Motor neuron (in vitro differentiated cells): ENCODE results near the gene SCRT2. TPM values are rescaled to one million over a fixed set of nuclear protein-coding genes. Genes with fewer than 3 reads are reported as not detected.

Experiments
- ATAC-seq, 8 experiments: fragments of 200-7000 bp; cut with Tn5 transposase; replicated peaks in 6 of 8; 2 replicates each; pipeline ENCODE4 v1.8.0; 2021; ENCODE audit warnings: mild to moderate bottlenecking in 8 of 8, moderate library complexity in 8 of 8
- H3K27ac ChIP-seq, 2 donors: fragments of 250-450 bp; sonication (Bioruptor Pico); 2 replicates each; pipeline ENCODE4 v1.9.0; 2021; ENCODE audit warnings: antibody characterized with exemption in 2 of 2, mild to moderate bottlenecking in 2 of 2, moderate library complexity in 1 of 2
- H3K4me1 ChIP-seq, 2 donors: fragments of 250-450 bp; sonication (Bioruptor Pico); replicated peaks in 1 of 2; 2 replicates each; pipeline ENCODE4 v1.6.1; 2021; ENCODE audit warnings: antibody characterized with exemption in 2 of 2, mild to moderate bottlenecking in 2 of 2, moderate library complexity in 1 of 2
- H3K4me3 ChIP-seq, 5 donors: fragments of 250-450 bp; sonication (Bioruptor Pico); 2 replicates each; pipeline ENCODE4 v1.9.0; 2021; ENCODE audit warnings: antibody characterized with exemption in 5 of 5, mild to moderate bottlenecking in 5 of 5, moderate library complexity in 4 of 5
- WGBS, 10 experiments: fragments of 450-650 bp; shearing (Covaris generic); methylation state at CpG; one replicate each; pipeline ENCODE4 v1.0.0; 2022; 5-methylcytosine and 5-hydroxymethylcytosine counted together
- in situ Hi-C, 9 experiments: fragments of 400-800 bp; cut with MboI; loops; one replicate each; pipeline ENCODE4 v1.15.0; 2021; ENCODE audit warnings: low sequenced_read_pairs in 9 of 9, low pct_unique_long_range_greater_than_20kb in 2 of 9; ENCODE audit not compliant: unreplicated experiment in 9 of 9
- total RNA-seq, 8 experiments: library from RNA; unstranded; fragments of 300-600 nt; gene quantifications; 2 replicates each; pipeline versions ENCODE4 v1.2.3 to v1.2.4, GENCODE V29; 2022

The SCRT2 gene
- total RNA-seq, 8 experiments from 2014 or later: 0.29 to 11.0 (median 4.2) TPM; not detected in 1

- WGBS, 10 experiments: no CpG with 5 or more reads among the region's 65 CpGs
- ATAC-seq: peak in 6 of 8 experiments; percentile 35 to 92 (median 90)
- Histone ChIP-seq H3K27ac (peak overlapping the region; percentile 36 to 57), H3K4me3 (peak overlapping the region in 4 of 5 donors; percentile 23 to 37 (median 28)), H3K4me1 (peaks cover 27% of the 10 kb centered on the region in 2 donors)
- in situ Hi-C loops: no loop called here
These were observed 34.6 kb upstream of the SCRT2 start for GRCh38 chr20:709991-710779.

GRCh38 chr20:709423-709822 lies 33.8 kb upstream of the SCRT2 start:
- Histone ChIP-seq H3K4me1 (peaks cover 27% of the 10 kb centered on the region in 2 donors), H3K4me3 (peak overlapping the region in 2 of 5 donors; percentile 23 to 30), H3K27ac (no peak overlapping the region)
- in situ Hi-C loops: no loop called here
- 20 to 69% (median 50%) methylated on average over 1 to 13 of the region's 20 CpGs; no CpG with 5 or more reads in 3 of the 10 experiments for WGBS, 10 experiments
- ATAC-seq: peak in 4 of 8 experiments; percentile 4 to 33 (median 15)

GRCh38 chr20:708956-709355 lies 33.4 kb upstream of the SCRT2 start:
- Histone ChIP-seq H3K4me1 (peaks cover 27% of the 10 kb centered on the region in 2 donors), H3K4me3 (no peak overlapping the region), H3K27ac (no peak overlapping the region)
- in situ Hi-C loops: no loop called here
- no peak for ATAC-seq
- WGBS, 10 experiments: 0 to 100% (median 75%) methylated on average over 1 to 2 of the region's 2 CpGs; no CpG with 5 or more reads in 4 of the 10 experiments

- peaks cover 27% of the 10 kb centered on the region in 2 donors for H3K4me1 ChIP-seq
- no peak overlapping the region for H3K27ac ChIP-seq
- no peak for ATAC-seq
- no peak overlapping the region for H3K4me3 ChIP-seq
- in situ Hi-C loops: no loop called here
- 10 to 80% (median 32%) methylated on average over 1 to 11 of the region's 13 CpGs; no CpG with 5 or more reads in 2 of the 10 experiments for WGBS, 10 experiments
These were observed 32.0 kb upstream of the SCRT2 start for GRCh38 chr20:707451-708110.

- H3K4me3 ChIP-seq: no peak overlapping the region
- H3K27ac ChIP-seq: no peak overlapping the region
- peaks cover 26 to 27% of the 10 kb centered on the region in 2 donors for H3K4me1 ChIP-seq
- in situ Hi-C loops: no loop called here
- 25 to 89% (median 71%) methylated on average over 4 to 6 of the region's 8 CpGs; no CpG with 5 or more reads in 6 of the 10 experiments for WGBS, 10 experiments
- no peak for ATAC-seq
These were observed 30.8 kb upstream of the SCRT2 start for GRCh38 chr20:706366-706885.

GRCh38 chr20:704726-705125 lies 29.1 kb upstream of the SCRT2 start:
- in situ Hi-C loops: no loop called here
- no peak overlapping the region for H3K27ac ChIP-seq
- no peak for ATAC-seq
- H3K4me1 ChIP-seq: peaks cover 21 to 23% of the 10 kb centered on the region in 2 donors
- no peak overlapping the region for H3K4me3 ChIP-seq
- WGBS, 10 experiments: 6 to 96% (median 75%) methylated on average over 2 to 4 of the region's 4 CpGs; no CpG with 5 or more reads in 2 of the 10 experiments

- ATAC-seq: no peak
- H3K27ac ChIP-seq: no peak overlapping the region
- H3K4me3 ChIP-seq: no peak overlapping the region
- WGBS, 10 experiments: 0 to 89% (median 60%) methylated on average over 1 to 3 of the region's 8 CpGs; no CpG with 5 or more reads in 4 of the 10 experiments
- H3K4me1 ChIP-seq: peaks cover 21 to 30% of the 10 kb centered on the region in 2 donors
- in situ Hi-C loops: no loop called here
These were observed 27.8 kb upstream of the SCRT2 start for GRCh38 chr20:703426-703825.

GRCh38 chr20:703006-703405 lies 27.4 kb upstream of the SCRT2 start:
- WGBS, 10 experiments: 0 to 100% (median 9%) methylated on average over 1 to 2 of the region's 2 CpGs; no CpG with 5 or more reads in 5 of the 10 experiments
- no peak overlapping the region for H3K27ac ChIP-seq
- in situ Hi-C loops: no loop called here
- H3K4me3 ChIP-seq: no peak overlapping the region
- peaks cover 24 to 34% of the 10 kb centered on the region in 2 donors for H3K4me1 ChIP-seq
- no peak for ATAC-seq

GRCh38 chr20:701401-702129 lies 26.0 kb upstream of the SCRT2 start:
- no peak overlapping the region for H3K27ac ChIP-seq
- H3K4me3 ChIP-seq: no peak overlapping the region
- in situ Hi-C loops: no loop called here
- WGBS, 10 experiments: 17 to 100% (median 80%) methylated on average over 1 of the region's 6 CpGs; no CpG with 5 or more reads in 5 of the 10 experiments
- no peak for ATAC-seq
- H3K4me1 ChIP-seq: peaks cover 21 to 27% of the 10 kb centered on the region in 2 donors

- H3K4me3 ChIP-seq: no peak overlapping the region
- in situ Hi-C loops: no loop called here
- 17 to 69% (median 60%) methylated on average over 1 to 5 of the region's 10 CpGs; no CpG with 5 or more reads in 5 of the 10 experiments for WGBS, 10 experiments
- H3K4me1 ChIP-seq: peaks cover 23 to 27% of the 10 kb centered on the region in 2 donors
- ATAC-seq: peak in 7 of 8 experiments; percentile 27 to 96 (median 93)
- peak overlapping the region in 1 of 2 donors; percentile 57 for H3K27ac ChIP-seq
These were observed 24.3 kb upstream of the SCRT2 start for GRCh38 chr20:699811-700338.

- H3K27ac ChIP-seq: peak overlapping the region in 1 of 2 donors; percentile 57
- in situ Hi-C loops: no loop called here
- peak in 1 of 8 experiments; percentile 8 for ATAC-seq
- no peak overlapping the region for H3K4me3 ChIP-seq
- 40 to 78% (median 50%) methylated on average over 1 to 4 of the region's 6 CpGs; no CpG with 5 or more reads in 6 of the 10 experiments for WGBS, 10 experiments
- peaks cover 23 to 27% of the 10 kb centered on the region in 2 donors for H3K4me1 ChIP-seq
These were observed 23.7 kb upstream of the SCRT2 start for GRCh38 chr20:699342-699741.

- Histone ChIP-seq H3K27ac (peak overlapping the region in 1 of 2 donors; percentile 19), H3K4me1 (peaks cover 23 to 27% of the 10 kb centered on the region in 2 donors), H3K4me3 (no peak overlapping the region)
- in situ Hi-C loops: no loop called here
- WGBS, 10 experiments: 8 to 83% (median 46%) methylated on average over 1 to 5 of the region's 6 CpGs; no CpG with 5 or more reads in 4 of the 10 experiments
- ATAC-seq: peak in 5 of 8 experiments; percentile 36 to 68 (median 57)
These were observed 22.7 kb upstream of the SCRT2 start for GRCh38 chr20:698276-698675.
